HL-60 (cell line): ENCODE results near the gene DOP1B.

ENCODE experiments used
- CTCF ChIP-seq: IDR thresholded peaks from one replicate; pipeline ENCODE4 v1.5.1; 2011; ENCODE audit warnings: low read length, control low read depth, inconsistent platforms; ENCODE audit not compliant: insufficient read depth
- GABPA ChIP-seq: IDR thresholded peaks from 2 replicates; pipeline ENCODE4 v1.6.1; 2012; ENCODE audit warnings: low read depth
- POLR2AphosphoS5 ChIP-seq: IDR thresholded peaks from 2 replicates; pipeline ENCODE4 v1.6.1; 2012; ENCODE audit warnings: low read depth

- TF ChIP-seq CTCF (no peak), POLR2AphosphoS5 (no peak), GABPA (no peak)
Measured at GRCh38 chr21:36171336-36171735, 14.7 kb downstream of the DOP1B start.
